ENCODE results near the gene CYSTM1.

CYSTM1 gene, protein sequence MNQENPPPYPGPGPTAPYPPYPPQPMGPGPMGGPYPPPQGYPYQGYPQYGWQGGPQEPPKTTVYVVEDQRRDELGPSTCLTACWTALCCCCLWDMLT

DNA sequence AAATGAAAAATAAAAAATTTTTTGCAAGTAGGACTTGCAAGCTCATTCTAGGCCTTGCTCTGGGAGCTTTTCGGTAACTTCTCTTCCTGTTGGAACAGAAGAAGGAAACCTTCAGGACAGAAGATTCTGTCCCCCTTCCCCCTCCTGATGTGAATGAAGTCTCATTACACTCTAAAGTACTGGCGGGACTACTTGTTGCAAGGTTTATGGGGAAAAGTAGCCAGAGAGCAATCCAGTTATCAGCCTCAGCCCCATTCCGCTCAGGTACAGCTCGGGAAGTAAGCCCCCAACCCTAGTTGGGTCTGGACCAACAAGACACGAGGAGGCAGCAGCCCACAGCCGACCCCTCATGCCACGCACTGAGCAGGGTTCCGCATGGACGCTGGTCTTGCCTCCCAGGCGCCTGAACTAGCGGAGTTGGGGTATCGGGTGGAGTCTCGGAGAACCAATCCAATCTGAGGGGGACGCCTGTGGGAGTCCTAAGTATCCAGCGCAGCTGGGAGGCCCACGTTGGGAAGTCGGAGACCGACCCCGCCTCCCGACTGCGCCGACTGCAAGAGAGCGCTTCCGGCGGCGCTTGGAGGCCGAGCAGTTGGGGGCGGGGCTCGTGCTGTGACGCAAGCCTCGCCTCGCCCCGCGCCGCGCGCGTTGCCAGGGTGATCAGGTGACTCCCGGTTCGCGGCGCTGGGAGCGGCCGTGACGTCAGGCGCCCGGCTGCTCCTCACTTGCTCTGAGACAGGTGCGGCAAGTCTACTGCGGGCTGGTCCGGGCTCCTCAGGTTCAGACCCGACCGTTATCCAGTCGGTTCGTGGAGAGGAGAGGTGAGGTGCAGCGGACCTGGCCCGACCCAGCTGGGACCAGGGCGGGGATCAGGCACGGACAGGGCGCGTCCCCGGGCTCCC lies at the start of gene CYSTM1:
TSS of gene CYSTM1 (plus strand) at position 724 of the 902 bp plus-strand sequence. CDS start 19,278 bp downstream, outside the sequence.
- DNase-seq (ENCODE audit: low read depth, low spot score) = peak; percentile 65

GRCh38 chr5:140125637-140126036 lies 49.4 kb upstream of the CYSTM1 start, which contains the start of gene IGIP:
Gene IGIP (plus strand): TSS chr5:140125937. CDS start chr5:140128477, 2,540 bp downstream.
- DNase-seq (ENCODE audit: low read depth, low spot score) = no peak

- DNase-seq (ENCODE audit: low read depth, low spot score) = no peak
Measured at GRCh38 chr5:140126315-140127012, 48.5 kb upstream of the CYSTM1 start.

GRCh38 chr5:140128376-140128775 lies 46.6 kb upstream of the CYSTM1 start:
- no peak for DNase-seq (ENCODE audit: low read depth, low spot score)

DNA sequence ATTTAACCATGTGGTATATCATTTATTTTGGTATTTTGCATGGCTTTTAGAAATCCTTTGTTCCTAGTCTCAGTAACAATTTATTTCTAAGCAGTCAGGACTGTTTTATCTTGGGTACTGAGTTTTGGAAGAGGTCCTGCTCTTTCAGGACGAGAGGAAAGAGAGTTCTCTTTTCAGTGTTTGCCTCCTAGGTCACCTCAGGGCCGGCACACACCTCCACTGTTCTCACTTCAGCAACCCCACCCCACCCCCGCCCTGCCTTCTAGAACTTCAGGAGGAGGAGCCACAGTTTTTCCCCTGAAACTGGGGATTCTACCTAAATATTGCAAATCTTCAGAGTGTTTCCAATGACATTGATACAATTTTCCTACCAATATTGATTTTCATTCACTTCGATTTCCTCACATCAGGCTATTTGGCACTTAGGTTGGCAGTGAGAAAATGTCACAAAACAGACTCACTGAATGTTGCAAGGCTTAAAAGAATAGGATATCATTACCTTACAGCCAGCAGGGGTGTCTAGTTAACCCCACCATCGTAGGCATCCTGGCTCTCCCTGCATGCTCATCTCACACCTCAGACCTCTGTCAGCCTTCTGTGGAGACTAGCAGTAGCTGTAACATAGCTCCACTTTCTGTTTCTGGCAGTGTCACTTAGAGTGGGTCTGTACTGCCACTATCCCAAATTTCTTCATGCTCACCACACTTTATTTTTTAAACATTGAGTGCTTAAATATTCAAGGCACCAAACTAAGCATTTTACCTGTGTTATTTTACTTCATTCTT lies 43.8 kb upstream of the CYSTM1 start:
- DNase-seq (ENCODE audit: low read depth, low spot score) = no peak

- DNase-seq (ENCODE audit: low read depth, low spot score) = peak; percentile 29
Measured at GRCh38 chr5:140131967-140132409, 43.0 kb upstream of the CYSTM1 start.

- no peak for DNase-seq (ENCODE audit: low read depth, low spot score)
Measured at GRCh38 chr5:140133514-140134167, 41.3 kb upstream of the CYSTM1 start.

DNA sequence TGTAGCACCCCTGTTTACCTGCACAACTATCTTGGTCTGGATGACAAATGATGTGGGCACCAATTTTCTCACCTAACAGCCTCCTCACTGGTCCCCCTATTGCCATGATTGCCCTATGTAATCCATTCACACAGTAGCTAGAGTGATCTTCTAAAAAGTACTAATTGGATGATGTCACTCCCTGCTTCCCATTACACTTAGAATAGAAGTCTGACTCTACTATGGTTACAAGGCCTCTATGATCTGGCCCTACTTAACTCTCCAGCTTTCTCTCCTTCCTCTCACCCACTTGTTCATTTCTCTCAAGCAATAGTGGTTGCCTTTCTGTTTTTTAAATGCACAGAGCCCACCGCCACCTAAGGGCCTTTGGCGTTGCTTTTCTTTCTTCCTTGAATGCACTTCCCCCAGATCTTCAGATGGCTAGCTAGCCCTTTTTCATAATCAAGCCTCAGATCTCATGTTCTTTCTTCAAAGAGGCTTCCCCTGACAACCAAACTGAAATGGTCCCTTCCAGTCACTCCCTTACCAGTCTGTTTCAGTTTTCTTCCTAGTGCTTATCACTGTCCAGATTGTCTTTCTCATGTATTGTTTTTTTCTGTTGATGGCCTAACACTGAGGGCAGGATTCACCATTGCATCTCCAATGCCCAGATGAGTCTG lies 40.6 kb upstream of the CYSTM1 start:
- DNase-seq (ENCODE audit: low read depth, low spot score) = no peak

DNA sequence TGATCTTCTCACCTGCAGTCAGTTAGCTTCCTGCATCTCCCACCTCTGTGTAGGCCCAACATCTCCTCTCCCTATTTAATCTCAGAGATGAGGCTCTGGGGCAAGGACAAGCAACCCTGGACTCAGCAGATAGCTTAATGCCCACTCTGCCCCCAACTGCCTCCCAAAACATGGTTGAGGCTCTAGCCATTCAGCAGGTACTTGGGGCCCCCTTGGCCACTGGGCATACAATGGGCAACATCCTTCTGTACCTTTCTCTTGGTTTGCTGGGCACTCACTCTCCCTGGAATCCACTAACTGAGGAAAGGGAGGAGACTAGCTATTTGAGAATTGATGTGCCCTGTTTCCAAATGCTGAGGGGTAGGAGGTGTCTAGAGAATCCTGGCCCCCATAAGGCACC lies 39.9 kb upstream of the CYSTM1 start:
- no peak for DNase-seq (ENCODE audit: low read depth, low spot score)

- DNase-seq (ENCODE audit: low read depth, low spot score) = no peak
Measured at GRCh38 chr5:140136624-140137023, 38.4 kb upstream of the CYSTM1 start.

- no peak for DNase-seq (ENCODE audit: low read depth, low spot score)
Measured at GRCh38 chr5:140140435-140140834, 34.6 kb upstream of the CYSTM1 start.

DNA sequence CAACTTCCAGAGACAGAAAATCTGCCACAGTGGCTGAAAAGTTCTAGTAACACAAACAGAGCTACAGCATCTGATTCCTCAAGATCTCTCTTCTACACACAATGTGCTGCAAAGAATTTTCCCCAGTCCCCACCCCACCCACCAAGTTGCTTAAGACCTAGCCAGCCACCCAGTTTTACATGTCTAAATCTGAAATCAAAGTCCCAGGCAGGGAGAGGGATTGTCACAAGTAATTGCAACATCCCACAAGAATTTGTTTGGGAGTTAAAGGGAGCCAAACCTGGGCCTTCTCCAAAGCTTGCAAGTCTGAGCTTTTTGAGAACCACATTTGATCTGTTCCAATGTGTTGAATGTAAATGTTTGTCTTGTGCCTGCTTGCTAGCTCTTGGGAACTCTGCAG lies 33.7 kb upstream of the CYSTM1 start:
- no peak for DNase-seq (ENCODE audit: low read depth, low spot score)

- DNase-seq (ENCODE audit: low read depth, low spot score) = no peak
Measured at GRCh38 chr5:140142246-140142645, 32.7 kb upstream of the CYSTM1 start.

DNA sequence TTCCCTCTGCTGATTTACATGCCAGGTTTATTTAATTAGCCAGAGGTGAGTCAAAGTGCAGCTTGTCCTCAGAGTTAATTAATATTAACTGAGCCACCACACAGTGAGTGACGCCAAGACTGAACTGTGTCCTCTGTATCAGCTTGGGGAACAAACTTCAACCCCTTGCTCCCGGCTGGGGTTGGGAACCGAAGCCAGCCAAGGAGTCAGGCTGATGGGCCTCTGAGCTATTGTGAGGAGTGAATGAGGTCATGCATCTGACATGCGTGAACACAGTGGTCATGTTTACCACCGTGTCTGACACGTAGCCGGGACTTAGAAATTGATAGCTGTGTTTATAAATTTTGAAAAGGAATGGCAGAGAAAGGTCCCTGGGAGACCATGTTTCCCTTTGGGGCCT lies 32.1 kb upstream of the CYSTM1 start:
- no peak for DNase-seq (ENCODE audit: low read depth, low spot score)

DNA sequence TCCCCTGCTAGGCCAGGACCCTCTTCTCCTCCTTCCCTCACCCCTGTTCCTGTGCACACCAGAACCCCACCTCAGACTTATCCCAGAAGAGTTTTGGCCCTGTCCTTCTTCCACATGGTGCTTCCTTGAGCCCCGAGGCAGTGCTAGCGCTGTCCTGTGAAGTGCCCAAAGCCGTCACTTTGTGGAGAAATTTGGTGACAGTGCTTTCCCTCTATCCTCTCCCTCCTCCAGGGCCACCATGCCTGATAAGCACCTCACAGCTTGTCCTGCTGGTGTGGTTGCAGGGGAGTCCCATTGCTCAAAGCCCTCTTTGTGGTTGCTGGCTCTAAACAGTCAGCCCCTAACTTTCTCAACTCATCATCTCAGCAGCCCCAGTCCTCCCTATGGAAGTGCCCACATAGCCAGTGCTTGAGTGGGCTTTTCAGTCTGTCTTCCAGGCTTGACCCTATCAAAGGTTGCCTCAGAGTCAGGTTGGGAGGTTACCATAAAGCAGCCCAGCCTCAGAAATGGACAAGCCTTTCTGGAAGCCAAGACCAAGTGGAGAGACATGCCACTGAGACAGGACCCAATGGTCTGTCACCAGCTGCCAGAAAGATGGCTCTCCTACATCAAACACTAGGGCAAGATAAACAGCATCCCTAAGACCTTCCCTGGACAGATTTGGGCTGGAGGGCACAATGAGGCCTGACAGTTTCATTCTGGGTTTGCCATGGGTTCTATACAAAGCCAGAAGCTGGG lies 31.3 kb upstream of the CYSTM1 start:
- no peak for DNase-seq (ENCODE audit: low read depth, low spot score)

- no peak for DNase-seq (ENCODE audit: low read depth, low spot score)
Measured at GRCh38 chr5:140145256-140145655, 29.7 kb upstream of the CYSTM1 start.

GRCh38 chr5:140145818-140146522 lies 29.0 kb upstream of the CYSTM1 start:
- DNase-seq (ENCODE audit: low read depth, low spot score) = no peak

DNA sequence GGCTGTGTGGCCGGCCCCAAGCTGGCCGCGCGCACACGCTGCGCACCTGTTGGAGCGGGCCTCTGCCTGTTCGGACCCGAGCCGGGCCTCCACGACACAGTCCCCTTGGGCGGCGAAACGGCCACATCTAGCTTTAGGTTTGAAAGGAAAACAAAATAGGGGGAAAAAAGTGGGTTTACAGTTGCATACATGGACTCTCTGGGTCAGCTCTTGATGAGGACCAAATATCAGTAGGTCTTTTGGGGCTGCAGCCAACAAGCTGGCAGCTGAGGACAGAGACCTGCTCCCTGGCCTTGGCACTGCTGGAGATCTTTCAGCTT lies 28.5 kb upstream of the CYSTM1 start:
- no peak for DNase-seq (ENCODE audit: low read depth, low spot score)

DNA sequence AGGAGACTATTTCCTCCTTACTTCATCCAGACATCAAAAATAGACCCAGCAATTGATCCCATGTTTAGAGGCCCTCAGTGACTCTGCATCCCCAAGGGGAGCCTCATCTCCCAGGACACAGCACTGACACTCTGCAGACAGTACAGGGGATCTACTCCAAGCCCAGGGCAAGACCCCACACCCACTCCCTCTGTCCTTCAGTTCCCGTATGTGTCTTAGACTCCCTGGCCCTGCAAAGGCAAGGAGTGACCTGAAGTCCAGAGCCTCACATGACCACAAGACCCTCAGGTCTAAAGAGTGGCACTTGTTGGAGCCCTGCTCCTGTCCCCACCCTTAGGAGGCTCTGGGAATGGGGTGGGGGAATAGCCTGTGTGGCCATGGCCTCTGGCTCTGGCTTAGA lies 27.5 kb upstream of the CYSTM1 start:
- DNase-seq (ENCODE audit: low read depth, low spot score) = no peak

Data from smooth muscle cell of the brain vasculature (primary cell).